ENCODE results near the gene TRIB2. TPM values are rescaled to one million over a fixed set of nuclear protein-coding genes. Genes with fewer than 3 reads are reported as not detected.

The TRIB2 gene
- total RNA-seq, 1 experiment from 2014 or later: 76.6 TPM

DNA sequence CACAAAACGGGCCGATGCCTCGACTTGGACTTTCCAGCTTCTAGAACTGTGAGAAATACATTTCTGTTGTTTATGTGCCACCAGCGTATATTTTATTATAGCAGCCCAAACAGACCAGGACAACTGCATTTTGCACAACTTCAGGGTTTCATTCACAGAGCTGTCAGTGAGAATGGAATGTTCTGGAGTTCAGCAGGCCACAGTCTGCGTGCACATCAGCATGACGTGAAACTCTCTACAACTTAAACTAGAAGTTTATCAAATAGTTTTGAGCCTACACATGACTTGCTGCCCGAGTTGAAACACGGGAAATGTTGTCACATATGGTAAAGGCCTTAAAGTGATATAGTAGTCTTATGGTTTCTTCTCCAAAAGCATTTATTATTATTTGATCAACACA, 3.9 kb upstream of the TRIB2 start:
- H3K4me3 ChIP-seq: no peak overlapping the region
- H3K9me3 ChIP-seq: no peaks in the 10 kb centered on the region; the same call in 1 of the 2 replicates
- no peak for DNase-seq
- H3K36me3 ChIP-seq: no peaks in the 10 kb centered on the region
- no peaks in the 10 kb centered on the region for H3K27me3 ChIP-seq

DNA sequence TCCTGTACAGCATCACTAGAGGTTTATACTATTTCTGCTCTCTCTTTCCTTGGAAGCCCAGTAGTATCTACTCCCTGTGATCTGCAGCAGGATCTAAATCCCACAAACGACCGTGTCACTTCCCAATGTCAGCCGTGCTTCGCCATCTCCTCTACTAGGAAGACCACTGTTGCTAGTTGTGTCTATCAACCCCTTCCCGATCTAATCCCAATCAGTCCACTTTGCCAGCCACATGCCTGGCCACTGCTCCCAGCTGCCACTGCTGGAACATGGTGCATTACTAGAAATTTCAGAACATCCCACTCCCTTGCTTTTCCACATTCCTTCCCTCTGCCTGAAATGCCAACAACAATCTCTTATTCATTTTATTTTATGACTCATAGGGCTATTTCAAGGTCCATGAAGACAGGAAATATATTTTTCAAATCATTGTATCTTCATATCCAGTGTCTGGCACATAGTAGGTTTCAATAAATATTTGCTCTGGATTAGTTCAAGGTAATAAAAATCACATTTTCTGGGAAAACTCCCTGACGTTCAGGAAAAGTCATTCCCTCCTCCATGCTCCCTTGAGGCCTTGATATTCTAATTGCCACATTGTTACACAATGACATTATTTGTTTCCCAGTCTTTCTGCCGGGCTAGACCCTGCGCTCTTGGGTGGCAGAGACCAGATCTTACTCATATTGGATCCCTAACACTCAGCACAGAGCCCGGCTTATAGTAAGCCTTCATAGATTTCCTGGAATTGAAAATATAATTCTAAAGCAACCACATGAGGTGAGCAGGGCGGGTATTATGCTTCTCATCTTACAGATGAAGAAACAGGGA, 2.1 kb upstream of the TRIB2 start:
- H3K27me3 ChIP-seq: no peaks in the 10 kb centered on the region
- H3K9me3 ChIP-seq: no peaks in the 10 kb centered on the region; the same call in 1 of the 2 replicates
- no peak overlapping the region for H3K4me3 ChIP-seq
- peak; percentile 94 for DNase-seq
- H3K36me3 ChIP-seq: no peaks in the 10 kb centered on the region

DNA sequence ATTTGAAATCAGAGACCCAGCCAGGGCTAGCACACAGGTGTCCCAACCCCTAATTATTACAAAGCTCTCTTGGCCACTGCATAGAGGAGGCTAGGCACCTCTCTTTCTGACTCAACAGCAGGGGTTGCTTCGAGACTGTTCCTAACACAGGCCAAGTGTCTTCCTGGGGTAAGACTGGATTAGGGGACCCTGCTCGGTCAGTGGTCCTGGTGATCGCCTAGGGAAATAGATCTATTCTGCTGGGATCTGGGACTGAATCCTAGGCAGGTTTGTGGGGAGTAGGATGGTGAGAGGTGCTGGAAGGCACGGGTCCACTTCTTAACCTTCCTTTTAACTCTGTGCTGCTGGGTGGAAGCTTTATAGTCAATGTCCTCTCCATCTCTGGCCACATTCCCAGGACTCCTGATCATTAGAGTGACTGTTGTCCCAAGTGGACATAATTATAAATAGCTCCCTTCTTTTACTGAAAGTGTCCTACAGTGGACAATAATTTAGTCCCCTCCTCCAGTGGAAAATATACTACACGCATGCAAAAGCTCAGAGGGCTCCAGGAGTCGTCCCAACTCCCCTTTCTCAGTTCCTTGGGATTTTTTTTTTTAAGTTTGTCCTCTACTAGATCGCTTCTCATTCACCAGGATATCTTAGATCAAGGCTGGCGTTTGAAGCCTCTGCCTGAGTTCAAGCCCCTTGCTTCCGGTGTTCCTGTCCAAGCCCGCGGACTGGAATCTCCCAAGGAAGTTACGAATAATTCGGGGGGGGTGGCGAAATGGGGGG, 1.3 kb upstream of the TRIB2 start:
- Histone ChIP-seq H3K36me3 (no peaks in the 10 kb centered on the region), H3K27me3 (no peaks in the 10 kb centered on the region), H3K9me3 (no peaks in the 10 kb centered on the region; the same call in 1 of the 2 replicates), H3K4me3 (no peak overlapping the region; the same call in 1 of the 2 replicates)
- DNase-seq: no peak

DNA sequence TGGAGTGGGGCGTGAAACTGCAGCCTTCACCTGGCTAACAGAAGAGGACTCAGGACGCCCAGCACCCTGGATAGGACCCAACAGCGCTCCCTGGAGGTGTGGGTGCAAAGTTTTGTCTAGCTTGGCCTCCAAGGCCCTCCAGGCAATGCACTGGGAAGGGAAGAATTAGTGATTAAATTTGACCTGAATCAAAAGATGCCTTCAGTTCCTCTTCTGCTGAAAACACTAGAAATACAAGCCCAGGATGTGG, 779 bp upstream of the TRIB2 start:
- Histone ChIP-seq H3K36me3 (peaks cover 1% of the 10 kb centered on the region; the same call in 1 of the 2 replicates), H3K4me3 (peak overlapping the region; percentile 88), H3K9me3 (no peaks in the 10 kb centered on the region; the same call in 1 of the 2 replicates), H3K27me3 (no peaks in the 10 kb centered on the region)
- peak; percentile 91 for DNase-seq

DNA sequence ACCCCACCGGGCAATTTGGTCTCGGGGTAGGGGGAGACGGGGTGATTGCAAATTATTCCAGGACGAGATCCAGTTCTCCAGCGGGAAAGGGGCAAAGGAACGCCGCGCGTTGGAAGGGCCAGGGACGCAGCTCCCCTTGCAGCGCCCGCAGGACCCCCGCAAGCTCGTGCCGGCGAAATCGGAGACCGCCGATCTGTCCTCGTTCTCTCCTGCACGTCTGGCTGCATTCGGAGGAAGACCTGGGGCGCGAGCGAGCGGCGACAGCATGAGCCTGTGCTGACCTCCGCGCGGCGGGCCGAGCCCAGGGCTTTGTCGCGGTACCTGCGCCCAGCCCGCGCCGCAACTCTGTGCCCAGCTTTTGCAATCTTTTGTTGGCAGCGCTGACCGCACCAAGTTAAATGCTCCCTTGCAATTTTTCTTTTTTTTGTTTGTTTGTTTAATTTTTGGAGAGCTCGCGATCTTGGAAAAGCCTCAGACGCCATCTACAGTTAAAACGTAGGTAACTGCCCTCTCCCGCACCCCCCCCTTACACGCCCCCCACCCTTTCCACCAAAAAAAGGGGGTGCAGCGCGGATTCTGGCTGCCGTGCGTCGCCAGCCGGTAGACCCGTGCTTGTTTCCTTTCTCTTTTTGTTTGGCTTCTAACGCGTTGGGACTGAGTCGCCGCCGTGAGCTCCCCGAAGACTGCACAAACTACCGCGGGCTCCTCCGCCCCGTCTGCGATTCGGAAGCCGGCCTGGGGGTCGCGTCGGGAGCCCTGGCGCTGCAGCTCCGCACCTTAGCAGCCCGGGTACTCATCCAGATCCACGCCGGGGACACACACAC, 667 bp downstream of the TRIB2 start:
- H3K9me3 ChIP-seq: no peaks in the 10 kb centered on the region; the same call in 1 of the 2 replicates
- peak; percentile 90 for DNase-seq
- H3K36me3 ChIP-seq: peaks cover 3% of the 10 kb centered on the region; the same call in 1 of the 2 replicates
- H3K27me3 ChIP-seq: no peaks in the 10 kb centered on the region
- H3K4me3 ChIP-seq: peak overlapping the region; percentile 88

DNA sequence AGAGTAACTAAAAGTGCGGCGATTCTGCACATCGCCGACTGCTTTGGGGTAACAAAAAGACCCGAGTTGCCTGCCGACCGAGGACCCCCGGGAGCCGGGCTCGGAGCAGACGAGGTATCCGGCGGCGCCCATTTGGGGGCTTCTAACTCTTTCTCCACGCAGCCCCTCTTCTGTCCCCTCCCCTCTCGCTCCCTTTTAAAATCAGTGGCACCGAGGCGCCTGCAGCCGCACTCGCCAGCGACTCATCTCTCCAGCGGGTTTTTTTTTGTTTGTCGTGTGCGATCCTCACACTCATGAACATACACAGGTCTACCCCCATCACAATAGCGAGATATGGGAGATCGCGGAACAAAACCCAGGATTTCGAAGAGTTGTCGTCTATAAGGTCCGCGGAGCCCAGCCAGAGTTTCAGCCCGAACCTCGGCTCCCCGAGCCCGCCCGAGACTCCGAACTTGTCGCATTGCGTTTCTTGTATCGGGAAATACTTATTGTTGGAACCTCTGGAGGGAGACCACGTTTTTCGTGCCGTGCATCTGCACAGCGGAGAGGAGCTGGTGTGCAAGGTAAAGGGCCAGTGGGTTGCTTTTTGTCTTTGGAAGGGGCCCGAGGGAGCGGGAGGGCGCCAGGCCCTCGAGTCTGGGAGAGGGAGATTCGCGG, 1.4 kb downstream of the TRIB2 start:
- peak; percentile 73 for DNase-seq
- H3K9me3 ChIP-seq: no peaks in the 10 kb centered on the region; the same call in 1 of the 2 replicates
- H3K36me3 ChIP-seq: peaks cover 6% of the 10 kb centered on the region
- peak overlapping the region; percentile 88 for H3K4me3 ChIP-seq
- H3K27me3 ChIP-seq: no peaks in the 10 kb centered on the region

DNA sequence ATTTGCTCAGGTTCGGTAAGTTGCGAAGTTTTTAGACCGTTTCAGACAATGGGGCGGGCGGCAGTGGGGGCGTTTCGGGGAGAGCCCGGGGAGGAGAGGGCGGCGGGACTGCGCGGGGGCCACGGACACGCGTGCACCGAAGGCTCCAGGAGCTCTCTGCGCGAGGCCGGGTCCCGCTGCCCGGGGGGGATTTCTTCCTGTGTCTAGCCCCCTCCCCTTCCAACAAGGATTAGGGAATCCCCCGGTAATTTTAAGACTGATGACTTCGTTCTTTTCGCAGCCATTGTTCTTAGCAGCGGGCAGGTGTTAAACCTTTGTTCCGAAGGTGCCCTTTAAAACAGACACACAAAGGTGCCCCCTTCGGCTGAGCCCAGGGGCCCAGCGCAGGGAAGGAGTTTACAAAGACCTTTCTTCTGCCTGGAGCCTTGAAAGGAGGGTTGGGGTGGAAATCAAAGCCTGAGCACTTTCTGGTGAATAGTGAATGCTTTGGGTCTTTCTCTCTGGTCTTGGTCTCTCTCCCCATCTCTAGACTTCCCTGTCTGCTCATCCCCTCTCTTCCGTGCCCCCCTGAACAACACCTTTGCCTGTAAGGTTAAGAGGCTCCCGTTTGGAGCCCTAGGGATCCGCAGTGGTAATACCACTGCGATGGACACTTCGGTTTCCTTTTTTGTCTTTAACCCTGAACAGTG, 2.1 kb downstream of the TRIB2 start:
- Histone ChIP-seq H3K9me3 (no peaks in the 10 kb centered on the region), H3K27me3 (no peaks in the 10 kb centered on the region), H3K4me3 (peak overlapping the region; percentile 88), H3K36me3 (peaks cover 13% of the 10 kb centered on the region)
- no peak for DNase-seq

DNA sequence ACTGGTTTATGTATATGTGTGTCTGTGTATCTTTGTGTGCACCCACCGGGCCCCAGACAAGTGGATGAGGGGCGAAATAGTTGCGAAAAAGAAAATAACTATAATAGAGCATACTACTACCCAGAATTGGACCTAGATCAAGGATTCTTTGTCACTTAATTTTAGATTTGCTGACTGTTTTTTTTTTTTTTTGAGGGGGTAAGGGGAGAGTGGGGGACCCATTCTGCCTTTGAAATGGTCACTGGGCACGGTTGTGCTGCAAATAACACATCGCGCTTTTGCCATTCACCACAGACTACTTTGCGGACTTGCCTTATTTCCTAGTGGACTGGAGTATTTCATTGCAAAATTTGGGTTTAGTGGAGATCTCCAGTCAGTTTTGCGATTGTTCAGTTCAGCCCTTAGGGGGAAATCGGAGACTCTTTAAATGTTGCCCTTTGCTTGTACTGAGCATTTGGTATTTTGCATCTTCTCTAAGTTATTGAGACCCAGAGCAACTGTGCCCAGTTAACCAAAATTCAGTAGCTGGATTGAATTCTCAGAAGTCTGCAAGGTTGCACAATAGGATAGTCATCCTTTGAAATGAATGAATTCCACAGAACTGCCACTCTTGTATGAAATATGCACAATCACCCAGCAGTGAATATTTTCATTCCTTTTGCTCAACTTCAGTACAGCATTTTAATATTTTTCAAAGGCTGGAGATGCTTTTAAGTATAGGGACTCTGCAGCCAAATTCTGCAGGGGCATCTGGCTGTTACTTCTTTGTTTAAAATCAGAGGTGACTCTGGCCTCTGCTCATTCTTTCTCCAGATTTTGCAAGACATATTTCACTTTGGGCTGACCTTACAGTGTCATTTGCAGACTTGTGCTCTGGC, 2.9 kb downstream of the TRIB2 start:
- DNase-seq: no peak
- H3K36me3 ChIP-seq: peaks cover 21% of the 10 kb centered on the region
- no peaks in the 10 kb centered on the region for H3K27me3 ChIP-seq
- no peaks in the 10 kb centered on the region for H3K9me3 ChIP-seq
- peak overlapping the region; percentile 88 for H3K4me3 ChIP-seq

DNA sequence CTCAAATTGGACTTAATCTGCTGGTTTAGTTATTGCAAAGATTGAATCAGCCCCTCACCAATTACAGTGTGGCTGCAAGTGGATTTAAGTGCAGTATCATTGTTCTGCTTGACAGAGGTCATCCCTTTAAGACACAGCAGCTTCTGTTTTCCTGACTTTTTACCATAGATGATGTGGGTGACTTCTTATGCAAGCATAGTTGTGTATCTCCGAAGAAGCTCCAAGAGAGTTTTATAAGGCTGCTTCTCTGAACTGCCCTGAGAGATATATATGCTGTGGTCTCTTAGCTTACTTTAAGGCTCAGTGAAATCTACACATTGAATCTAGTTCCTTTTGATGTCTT, 3.5 kb downstream of the TRIB2 start:
- Histone ChIP-seq H3K27me3 (no peaks in the 10 kb centered on the region), H3K9me3 (no peaks in the 10 kb centered on the region), H3K36me3 (peaks cover 27% of the 10 kb centered on the region), H3K4me3 (peak overlapping the region; percentile 88)
- no peak for DNase-seq

DNA sequence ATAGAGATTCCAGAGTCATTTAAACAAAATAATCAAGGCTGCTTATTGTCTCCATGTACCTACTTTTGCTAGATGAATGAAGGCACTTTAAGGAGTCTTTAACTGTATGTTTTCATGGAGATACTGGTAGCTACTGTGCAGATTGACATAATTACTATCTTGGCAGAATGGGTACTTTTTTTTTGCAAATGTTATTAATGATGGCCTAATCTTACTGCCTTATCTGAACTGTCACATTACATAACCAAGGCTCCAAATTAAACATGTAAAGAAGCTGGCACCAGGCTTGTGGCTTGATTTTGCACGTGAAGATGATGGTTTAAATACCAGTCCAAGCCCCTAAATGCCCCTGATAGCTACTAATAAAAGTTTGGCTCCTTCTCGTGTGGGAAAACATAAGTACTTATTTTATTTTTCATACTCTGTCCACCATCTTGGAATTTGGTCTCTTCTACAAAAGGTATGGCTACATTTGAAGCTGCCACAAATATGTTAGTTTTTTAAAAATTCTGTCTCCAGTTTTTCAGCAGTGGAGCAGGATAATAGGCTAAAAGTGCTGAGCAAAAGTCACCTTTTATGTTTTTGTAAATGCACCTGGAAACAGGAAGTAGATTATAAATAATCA, 4.1 kb downstream of the TRIB2 start:
- peak overlapping the region; percentile 88 for H3K4me3 ChIP-seq
- no peak for DNase-seq
- no peaks in the 10 kb centered on the region for H3K9me3 ChIP-seq
- peaks cover 33% of the 10 kb centered on the region for H3K36me3 ChIP-seq
- H3K27me3 ChIP-seq: no peaks in the 10 kb centered on the region

DNA sequence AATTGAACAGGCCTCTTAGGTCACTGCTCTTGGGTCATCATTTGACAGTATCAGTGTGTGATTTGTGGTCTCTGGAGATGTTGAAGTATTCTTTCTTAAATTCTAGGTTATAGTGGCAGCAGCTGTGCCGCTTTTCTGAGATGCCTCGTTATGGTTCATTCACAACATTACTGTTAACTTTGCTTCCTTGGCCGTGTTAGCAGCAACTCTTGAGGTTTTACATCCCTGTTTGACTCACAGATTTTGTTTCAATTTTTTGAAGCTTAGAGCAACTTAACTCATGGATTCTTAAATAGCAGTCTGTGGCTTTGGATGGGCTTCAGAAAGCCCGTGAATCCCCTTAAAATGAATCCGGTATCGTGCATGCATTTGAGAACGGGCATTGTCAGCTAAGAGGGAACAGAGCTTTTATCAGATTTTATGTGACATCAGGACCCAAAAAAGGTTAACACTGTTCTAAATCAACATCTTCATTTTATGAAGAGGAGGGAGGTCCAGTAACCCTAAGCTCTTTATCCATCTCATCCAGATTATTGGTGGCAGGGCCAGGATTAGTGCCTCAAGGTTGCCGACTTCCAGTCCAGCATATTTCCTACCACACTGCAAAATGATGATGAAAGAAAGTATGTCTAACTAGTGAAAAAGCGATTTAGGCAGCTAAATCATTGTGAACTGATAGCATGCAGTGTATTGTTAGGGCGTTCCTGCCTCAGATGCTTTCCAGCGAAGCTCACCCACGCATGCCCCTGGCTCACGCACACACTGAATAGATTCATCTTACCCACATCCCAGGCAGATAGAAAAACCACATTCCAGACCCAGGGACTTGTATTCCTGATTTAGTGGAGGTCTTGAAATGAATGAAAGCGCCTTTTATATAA, 5.1 kb downstream of the TRIB2 start:
- no peaks in the 10 kb centered on the region for H3K9me3 ChIP-seq
- H3K4me3 ChIP-seq: peak overlapping the region; percentile 88
- peaks cover 42% of the 10 kb centered on the region for H3K36me3 ChIP-seq
- H3K27me3 ChIP-seq: no peaks in the 10 kb centered on the region
- DNase-seq: peak; percentile 94

DNA sequence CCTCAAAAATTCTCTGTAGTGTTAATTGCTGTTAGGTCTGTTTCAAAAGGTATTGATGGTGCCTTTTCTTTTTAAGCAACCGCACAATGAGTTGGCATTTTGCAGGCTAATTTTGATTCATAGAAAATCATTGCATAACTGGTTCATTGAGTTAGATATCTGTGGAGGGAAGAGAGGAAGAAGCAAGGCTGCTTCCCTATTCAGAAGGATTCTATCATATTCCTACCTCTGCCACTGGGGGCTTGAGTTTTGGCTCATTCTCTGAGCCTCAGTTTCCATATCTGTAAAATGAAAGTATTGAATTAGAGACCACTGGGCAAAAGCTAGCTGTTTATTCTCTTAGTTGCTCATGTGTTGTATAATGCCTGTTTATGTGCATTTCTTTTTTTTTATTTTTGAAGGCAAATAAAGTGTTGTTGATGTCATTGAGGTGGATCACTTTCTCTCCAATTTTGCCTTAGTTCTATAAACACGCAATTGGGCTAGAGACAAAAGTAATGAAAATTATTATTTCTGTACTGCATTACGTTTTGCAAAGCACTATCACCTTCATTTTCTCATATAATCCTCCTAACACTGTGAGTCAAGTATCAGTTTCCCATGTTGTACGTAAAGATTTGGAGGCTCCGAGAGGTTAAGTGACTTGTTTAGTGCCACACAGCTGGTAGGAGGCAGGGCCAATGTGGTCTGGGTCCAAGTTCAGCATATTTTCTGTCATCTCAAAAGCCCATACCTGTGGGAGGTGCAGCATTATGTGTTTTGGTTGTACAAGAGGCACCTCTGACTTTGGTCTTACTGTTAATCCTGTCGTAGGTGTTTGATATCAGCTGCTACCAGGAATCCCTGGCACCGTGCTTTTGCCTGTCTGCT, 5.9 kb downstream of the TRIB2 start:
- Histone ChIP-seq H3K27me3 (no peaks in the 10 kb centered on the region), H3K4me3 (peak overlapping the region; percentile 88), H3K36me3 (peaks cover 51% of the 10 kb centered on the region), H3K9me3 (no peaks in the 10 kb centered on the region)
- DNase-seq: no peak

DNA sequence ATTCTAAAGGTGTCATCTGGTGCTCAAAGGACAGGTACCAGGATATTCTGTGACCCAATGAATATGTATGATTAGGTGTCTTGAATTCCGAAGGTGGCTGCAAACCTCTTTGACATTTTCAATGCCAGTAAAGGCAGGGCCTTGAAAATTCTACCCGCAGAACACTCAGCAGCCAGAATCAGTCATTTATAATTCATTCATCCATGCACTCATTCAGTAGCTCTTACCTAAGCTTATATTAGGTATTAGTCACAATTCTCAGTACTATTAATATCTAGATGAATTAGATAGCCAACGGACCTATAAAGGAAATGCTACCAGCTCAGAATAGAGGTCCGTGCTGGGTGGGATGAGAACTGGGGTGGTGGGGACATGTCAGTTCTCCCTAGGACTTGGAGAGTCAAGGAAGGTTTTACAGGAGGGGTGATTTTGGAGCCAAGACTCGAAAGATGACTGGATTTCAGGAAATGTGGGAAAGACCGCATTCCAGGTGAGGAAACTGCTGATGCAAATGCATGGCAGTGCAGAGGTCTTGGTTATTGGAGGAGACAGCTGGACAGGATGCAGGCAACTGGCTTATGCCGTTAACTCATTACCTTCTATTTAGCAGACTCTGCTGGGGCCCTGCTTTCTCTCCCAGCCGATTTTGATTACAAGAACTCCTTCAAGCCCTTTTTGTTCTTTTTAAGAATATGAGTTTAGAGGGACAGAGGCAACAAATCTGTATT, 7.2 kb downstream of the TRIB2 start:
- Histone ChIP-seq H3K4me3 (no peak overlapping the region), H3K9me3 (no peaks in the 10 kb centered on the region), H3K27me3 (no peaks in the 10 kb centered on the region), H3K36me3 (peaks cover 63% of the 10 kb centered on the region)
- no peak for DNase-seq

Measured in MG63 (cell line).